Activated CD4-positive, alpha-beta memory T cell treated with anti-CD3 and anti-CD28 coated beads, Interleukin-2, amount 10 ng/mL, durations not matched to agents 7 days and 5 days (primary cell): ENCODE results near the gene SERINC5. TPM values are rescaled to one million over a fixed set of nuclear protein-coding genes. Genes with fewer than 3 reads are reported as not detected.
A peak's percentile ranks its signal among the peaks of the same experiment; 100 is the strongest.

Source experiments
- CTCF ChIA-PET: fragments of 350-600 bp; sonication (Branson Sonifier 250); formaldehyde crosslinking; loops from one replicate; lab custom pipeline; 2021; ENCODE audit warnings: antibody characterized with exemption, inconsistent platforms; lab: Charles Lee
- POLR2A ChIA-PET: fragments of 350-600 bp; sonication (Branson Sonifier 250); formaldehyde crosslinking; loops from one replicate; lab custom pipeline; 2021; ENCODE audit warnings: antibody characterized with exemption; lab: Charles Lee
- DNase-seq: peaks from one replicate; pipeline ENCODE4 v3.0.0-alpha.2; 2020
- H3K27ac Mint-ChIP-seq: one replicate; pipeline ENCODE4 v1.8.0; 2021; ENCODE audit warnings: mild to moderate bottlenecking, mixed read lengths
- H3K27me3 Mint-ChIP-seq: one replicate; pipeline ENCODE4 v1.8.0; 2021; ENCODE audit warnings: mixed read lengths
- H3K36me3 Mint-ChIP-seq: one replicate; pipeline ENCODE4 v1.8.0; 2021; ENCODE audit warnings: low read depth, mixed read lengths
- H3K4me1 Mint-ChIP-seq: one replicate; pipeline ENCODE4 v1.8.0; 2021; ENCODE audit warnings: mixed read lengths
- H3K4me3 Mint-ChIP-seq: one replicate; pipeline ENCODE4 v1.8.0; 2021; ENCODE audit warnings: mild to moderate bottlenecking, mixed read lengths
- H3K9me3 Mint-ChIP-seq: one replicate; pipeline ENCODE4 v1.8.0; 2021; ENCODE audit warnings: mixed read lengths
- total RNA-seq, 2 experiments: library from RNA; stranded (reverse); gene quantifications; one replicate each; pipeline ENCODE4 v1.2.3, GENCODE V29; 2021

The SERINC5 gene
- total RNA-seq, 2 experiments from 2014 or later: 59.1 to 60.6 TPM

DNA sequence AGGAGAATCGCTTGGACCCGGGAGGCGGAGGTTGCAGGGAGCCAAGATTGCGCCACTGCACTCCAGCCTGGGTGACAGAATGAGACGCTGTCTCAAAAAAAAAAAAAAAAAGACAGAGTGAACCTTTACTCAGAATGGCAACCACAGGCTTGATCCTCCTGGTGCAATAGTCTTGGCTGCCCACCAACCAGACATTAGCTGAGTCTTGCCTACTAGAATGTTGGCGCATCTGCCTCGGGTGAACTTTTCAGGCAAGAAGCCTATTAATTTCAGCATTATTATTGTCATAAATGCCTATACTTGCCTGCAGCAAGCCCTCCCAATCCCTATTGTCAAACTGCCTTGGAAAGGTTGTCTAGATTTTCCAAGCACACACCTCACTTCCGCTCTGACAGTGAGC, 4.2 kb downstream of the SERINC5 start:
- Mint-ChIP-seq H3K27ac (no peak overlapping the region), H3K36me3 (peaks cover 45% of the 10 kb centered on the region), H3K4me1 (peaks cover 70% of the 10 kb centered on the region), H3K4me3 (no peak overlapping the region), H3K27me3 (no peaks in the 10 kb centered on the region), H3K9me3 (no peaks in the 10 kb centered on the region)
- POLR2A ChIA-PET: interaction anchor here (1.0 to 10.7 kb wide), 4 partner anchors 12 to 66 kb away, joined by 4 to 397 read pairs (median 5); no protein-coding TSS in a partner anchor
- CTCF ChIA-PET: interaction anchor here (0.5 to 1.3 kb wide), 2 partner anchors 21 to 159 kb away, joined by 3 to 4 read pairs; no protein-coding TSS in a partner anchor
- DNase-seq: no peak

DNA sequence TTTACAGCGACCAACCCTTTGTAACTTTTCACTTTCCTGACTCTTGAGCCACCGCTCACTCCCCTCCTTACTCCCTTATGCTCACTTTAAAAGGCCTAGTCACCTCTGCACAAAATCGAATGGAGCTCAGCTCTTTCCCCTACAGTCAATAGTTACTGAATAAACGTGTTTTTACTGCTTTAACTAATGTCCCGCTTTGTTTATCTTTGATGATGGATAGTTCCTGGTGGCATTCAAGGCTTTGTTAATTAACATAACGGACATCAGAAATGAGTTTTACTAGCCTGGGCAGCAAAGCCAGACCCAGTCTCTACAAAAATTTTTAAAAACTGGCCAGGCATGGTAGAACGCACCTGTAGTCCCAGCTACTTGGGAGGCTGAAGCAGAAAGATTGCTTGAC, 5.0 kb downstream of the SERINC5 start:
- H3K4me1 Mint-ChIP-seq: peaks cover 78% of the 10 kb centered on the region
- DNase-seq: no peak
- H3K27ac Mint-ChIP-seq: no peak overlapping the region
- peaks cover 43% of the 10 kb centered on the region for H3K36me3 Mint-ChIP-seq
- H3K27me3 Mint-ChIP-seq: no peaks in the 10 kb centered on the region
- CTCF ChIA-PET: interaction anchor here (0.9 to 1.3 kb wide), 2 partner anchors 57 to 158 kb away, joined by 3 read pairs; no protein-coding TSS in a partner anchor
- POLR2A ChIA-PET: interaction anchor here (1.0 to 10.7 kb wide), 4 partner anchors 33 to 125 kb away, joined by 3 to 397 read pairs (median 5); no protein-coding TSS in a partner anchor
- no peak overlapping the region for H3K4me3 Mint-ChIP-seq
- H3K9me3 Mint-ChIP-seq: no peaks in the 10 kb centered on the region

DNA sequence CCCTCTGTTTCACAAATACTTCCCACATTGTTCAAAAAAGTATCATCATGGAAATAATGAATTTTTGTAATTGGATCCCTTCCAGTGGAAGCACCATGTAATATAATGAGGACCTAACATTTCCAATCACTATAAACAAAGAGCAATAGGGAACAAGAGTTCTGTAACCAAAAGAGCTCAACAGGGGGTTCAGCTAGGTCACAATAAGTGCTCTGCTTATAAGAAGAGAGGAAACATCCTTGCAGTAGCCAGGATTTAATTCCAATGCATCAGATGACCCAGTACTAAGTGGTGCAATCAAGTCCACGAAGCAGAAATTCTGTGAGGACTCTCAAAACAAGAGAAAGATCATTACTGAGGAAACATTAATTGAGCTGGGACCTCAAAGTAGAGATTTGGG, 5.9 kb downstream of the SERINC5 start:
- ChIA-PET CTCF (interaction anchor here (0.9 kb wide), 1 partner anchor 58 kb away, joined by 3 read pairs; no protein-coding TSS in a partner anchor), POLR2A (interaction anchor here (1.0 to 10.7 kb wide), 4 partner anchors 12 to 124 kb away, joined by 3 to 397 read pairs (median 13); no protein-coding TSS in a partner anchor)
- Mint-ChIP-seq H3K36me3 (peaks cover 48% of the 10 kb centered on the region), H3K4me3 (no peak overlapping the region), H3K27ac (no peak overlapping the region), H3K9me3 (peaks cover 1% of the 10 kb centered on the region), H3K27me3 (no peaks in the 10 kb centered on the region), H3K4me1 (peaks cover 84% of the 10 kb centered on the region)
- DNase-seq: no peak

DNA sequence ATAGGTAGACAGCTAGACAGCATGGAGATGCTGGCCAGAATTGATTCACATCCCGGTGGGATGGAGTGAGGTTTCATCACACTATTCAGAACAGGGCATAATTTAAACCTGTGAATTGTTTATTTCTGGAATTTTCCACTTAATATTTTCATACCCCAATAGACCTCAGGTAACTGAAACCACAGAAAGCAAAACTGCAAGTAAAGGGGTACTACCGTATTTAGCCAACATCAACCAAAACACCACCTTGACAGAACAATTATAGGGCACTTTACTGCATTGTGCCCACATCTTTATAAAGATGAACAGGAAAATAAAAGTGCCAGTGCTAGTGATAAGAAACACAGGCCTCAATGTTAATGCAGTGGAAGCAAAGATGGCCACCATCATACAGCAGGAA, 7.5 kb downstream of the SERINC5 start:
- H3K4me3 Mint-ChIP-seq: no peak overlapping the region
- no peak for DNase-seq
- ChIA-PET POLR2A (interaction anchor here (0.8 to 10.7 kb wide), 5 partner anchors 7 to 123 kb away, joined by 4 to 397 read pairs (median 20); partner anchors contain the start of gene SERINC5), CTCF (no interaction called here)
- peaks cover 74% of the 10 kb centered on the region for H3K4me1 Mint-ChIP-seq
- peaks cover 44% of the 10 kb centered on the region for H3K36me3 Mint-ChIP-seq
- peaks cover 5% of the 10 kb centered on the region for H3K9me3 Mint-ChIP-seq
- peak overlapping the region; percentile 83 for H3K27ac Mint-ChIP-seq
- no peaks in the 10 kb centered on the region for H3K27me3 Mint-ChIP-seq

GRCh38 chr5:80246995-80247729, 8.7 kb downstream of the SERINC5 start:
- H3K4me3 Mint-ChIP-seq: peak overlapping the region; percentile 55
- peak overlapping the region; percentile 83 for H3K27ac Mint-ChIP-seq
- peaks cover 40% of the 10 kb centered on the region for H3K36me3 Mint-ChIP-seq
- ChIA-PET POLR2A (interaction anchor here (0.8 to 6.1 kb wide), 15 partner anchors 9 to 155 kb away, joined by 3 to 94 read pairs (median 6); partner anchors contain the start of gene SERINC5), CTCF (interaction anchor here (0.6 to 1.9 kb wide), 9 partner anchors 9 to 715 kb away, joined by 3 to 9 read pairs (median 4); partner anchors contain the start of gene SERINC5)
- H3K27me3 Mint-ChIP-seq: no peaks in the 10 kb centered on the region
- H3K9me3 Mint-ChIP-seq: peaks cover 12% of the 10 kb centered on the region
- peak; percentile 58 for DNase-seq
- H3K4me1 Mint-ChIP-seq: peaks cover 64% of the 10 kb centered on the region

DNA sequence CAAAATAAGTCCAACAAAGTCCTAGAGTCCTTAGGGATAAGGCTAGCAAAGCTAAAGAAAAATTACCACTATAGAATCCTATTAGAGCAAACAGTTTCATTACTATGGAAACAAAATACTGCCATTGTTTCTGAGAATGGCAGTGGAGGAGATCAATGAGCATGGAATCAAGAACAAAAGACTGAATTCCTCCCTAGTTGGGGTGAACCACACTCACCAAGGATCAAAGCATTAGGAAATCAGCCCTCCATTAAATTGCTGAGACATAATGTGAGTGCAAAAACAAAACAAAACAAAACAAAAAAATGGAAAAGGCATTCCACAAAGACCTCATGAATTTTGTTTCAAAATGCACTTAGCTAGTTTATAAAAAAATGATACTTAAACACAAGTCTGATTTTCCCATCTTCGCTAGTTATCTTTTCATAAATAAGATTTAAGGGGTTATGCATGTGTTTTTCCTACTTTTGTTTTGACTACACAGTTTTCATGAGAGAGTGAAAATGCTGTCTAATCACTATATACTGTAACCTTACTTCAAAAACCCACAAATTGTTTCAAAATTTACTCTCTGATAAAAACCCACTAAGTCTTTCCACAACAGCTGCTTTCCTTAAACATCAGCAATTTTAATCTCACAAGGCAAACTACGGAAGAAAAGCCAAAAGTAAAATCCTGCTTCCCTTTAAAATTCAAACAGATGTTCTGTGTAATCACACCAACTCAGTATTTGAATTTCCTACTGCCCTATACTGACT, 9.7 kb downstream of the SERINC5 start:
- no peak for DNase-seq
- H3K27me3 Mint-ChIP-seq: no peaks in the 10 kb centered on the region
- H3K36me3 Mint-ChIP-seq: peaks cover 50% of the 10 kb centered on the region
- peak overlapping the region; percentile 83 for H3K27ac Mint-ChIP-seq
- CTCF ChIA-PET: interaction anchor here (0.7 to 1.9 kb wide), 7 partner anchors 10 to 407 kb away, joined by 3 to 9 read pairs (median 5); partner anchors contain the start of gene SERINC5
- POLR2A ChIA-PET: interaction anchor here (1.0 to 6.1 kb wide), 11 partner anchors 8 to 154 kb away, joined by 3 to 94 read pairs (median 9); partner anchors contain the start of gene SERINC5
- H3K4me1 Mint-ChIP-seq: peaks cover 59% of the 10 kb centered on the region
- peaks cover 20% of the 10 kb centered on the region for H3K9me3 Mint-ChIP-seq
- H3K4me3 Mint-ChIP-seq: peak overlapping the region; percentile 42

GRCh38 chr5:80243567-80243966, 12.3 kb downstream of the SERINC5 start:
- H3K4me3 Mint-ChIP-seq: no peak overlapping the region
- H3K4me1 Mint-ChIP-seq: peaks cover 59% of the 10 kb centered on the region
- peaks cover 25% of the 10 kb centered on the region for H3K9me3 Mint-ChIP-seq
- no peaks in the 10 kb centered on the region for H3K27me3 Mint-ChIP-seq
- DNase-seq: no peak
- H3K36me3 Mint-ChIP-seq: peaks cover 66% of the 10 kb centered on the region
- ChIA-PET CTCF (interaction anchor here (0.7 kb wide), 2 partner anchors 13 to 198 kb away, joined by 3 read pairs; no protein-coding TSS in a partner anchor), POLR2A (interaction anchor here (0.6 to 6.1 kb wide), 3 partner anchors 12 to 82 kb away, joined by 3 to 94 read pairs (median 5); partner anchors contain the start of gene SERINC5)
- no peak overlapping the region for H3K27ac Mint-ChIP-seq

GRCh38 chr5:80242849-80243248, 13.0 kb downstream of the SERINC5 start:
- no peak for DNase-seq
- ChIA-PET POLR2A (interaction anchor here (6.1 kb wide), 1 partner anchor 13 kb away, joined by 94 read pairs; the partner anchor contains the start of gene SERINC5), CTCF (interaction anchor here (0.6 to 0.7 kb wide), 3 partner anchors 14 to 198 kb away, joined by 3 to 4 read pairs (median 3); no protein-coding TSS in a partner anchor)
- Mint-ChIP-seq H3K9me3 (peaks cover 28% of the 10 kb centered on the region), H3K27ac (no peak overlapping the region), H3K4me3 (no peak overlapping the region), H3K4me1 (peaks cover 58% of the 10 kb centered on the region), H3K27me3 (no peaks in the 10 kb centered on the region), H3K36me3 (peaks cover 64% of the 10 kb centered on the region)

- H3K36me3 Mint-ChIP-seq: peaks cover 77% of the 10 kb centered on the region
- no peak for DNase-seq
- H3K4me3 Mint-ChIP-seq: no peak overlapping the region
- no peak overlapping the region for H3K27ac Mint-ChIP-seq
- H3K4me1 Mint-ChIP-seq: peaks cover 48% of the 10 kb centered on the region
- H3K9me3 Mint-ChIP-seq: peaks cover 33% of the 10 kb centered on the region
- CTCF ChIA-PET: interaction anchor here (1.0 to 1.7 kb wide), 3 partner anchors 14 to 149 kb away, joined by 4 to 5 read pairs (median 4); no protein-coding TSS in a partner anchor
- H3K27me3 Mint-ChIP-seq: no peaks in the 10 kb centered on the region
- POLR2A ChIA-PET: interaction anchor here (0.8 to 4.6 kb wide), 5 partner anchors 8 to 23 kb away, joined by 4 to 41 read pairs (median 4); partner anchors contain the start of gene SERINC5
Measured at GRCh38 chr5:80240368-80240986, 15.4 kb downstream of the SERINC5 start.

- Mint-ChIP-seq H3K4me1 (peaks cover 47% of the 10 kb centered on the region), H3K36me3 (peaks cover 75% of the 10 kb centered on the region), H3K4me3 (no peak overlapping the region), H3K9me3 (peaks cover 31% of the 10 kb centered on the region), H3K27me3 (no peaks in the 10 kb centered on the region), H3K27ac (no peak overlapping the region)
- ChIA-PET POLR2A (interaction anchor here (0.8 to 4.6 kb wide), 6 partner anchors 8 to 23 kb away, joined by 4 to 41 read pairs (median 4); partner anchors contain the start of gene SERINC5), CTCF (interaction anchor here (1.0 to 1.7 kb wide), 3 partner anchors 15 to 148 kb away, joined by 4 to 5 read pairs (median 4); no protein-coding TSS in a partner anchor)
- no peak for DNase-seq
Measured at GRCh38 chr5:80239680-80240367, 16.0 kb downstream of the SERINC5 start.
